LHCN-M2 (cell line): ENCODE results near the gene IPP. TPM values are rescaled to one million over a fixed set of nuclear protein-coding genes. Genes with fewer than 3 reads are reported as not detected.
A peak's percentile ranks its signal among the peaks of the same experiment; 100 is the strongest.
"Not testable (repeated sequence)": the region's sequence is repeated elsewhere in the genome, so short reads cannot be mapped to it uniquely, and the experiment has no call there.

Experiments
- DNase-seq: peaks from one replicate; pipeline ENCODE4 v3.0.0-alpha.2; 2012; ENCODE audit warnings: low read depth
- polyA plus RNA-seq: library from polyadenylated mRNA; unstranded; fragments of >200 nt; gene quantifications from one replicate; pipeline ENCODE4 v1.2.1, GENCODE V29; 2012; ENCODE audit warnings: missing spikeins
- total RNA-seq: library from RNA; depleted of rRNA; stranded (reverse); fragments of >200 nt; gene quantifications from 2 replicates; pipeline ENCODE4 v1.2.3, GENCODE V29; 2014; rRNA removed

Gene IPP
- total RNA-seq = 10.8 and 11.5 TPM in 2 replicates
- polyA plus RNA-seq = 10.8 TPM

DNA sequence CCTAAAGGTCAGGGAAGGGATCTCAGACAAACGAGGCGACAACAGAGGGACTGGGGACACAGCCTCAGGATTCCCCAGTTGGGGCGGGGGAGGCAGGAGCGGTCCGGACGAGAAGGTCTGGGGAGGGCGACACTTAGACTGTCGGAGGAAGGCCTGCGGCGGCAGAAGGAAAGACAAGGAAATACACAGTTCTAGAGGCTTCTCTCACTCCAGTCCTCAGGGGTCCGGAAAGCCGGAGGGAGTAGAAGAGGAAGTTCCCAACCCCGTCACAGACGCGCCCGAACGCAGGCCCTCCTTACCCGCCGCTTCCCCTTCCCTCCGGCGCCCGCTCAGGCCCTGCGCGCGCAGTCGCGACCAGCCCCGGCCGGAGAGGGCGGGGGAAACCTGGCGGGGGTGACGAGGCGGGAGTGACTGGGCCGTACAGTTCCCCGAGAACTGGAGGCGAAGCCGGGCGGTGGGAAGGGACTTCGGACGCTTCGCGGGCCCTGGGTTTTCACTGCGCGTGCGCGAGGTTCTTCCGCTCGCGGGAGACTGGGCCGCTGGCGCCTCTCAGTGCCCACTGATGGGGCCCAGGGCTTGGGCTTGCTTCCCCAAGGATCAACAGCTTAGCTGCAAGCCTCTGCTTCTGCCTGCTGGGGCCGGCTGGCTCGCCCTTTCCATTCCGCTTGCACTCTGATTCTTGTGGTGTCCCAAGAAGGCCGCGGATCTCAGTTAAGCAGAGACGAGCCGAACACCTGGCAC, at the start of gene IPP:
IPP (minus strand) TSS at position 356 of the 741 bp plus-strand sequence. CDS start 4,242 bp downstream, outside the sequence.
- DNase-seq = peak; percentile 96

DNA sequence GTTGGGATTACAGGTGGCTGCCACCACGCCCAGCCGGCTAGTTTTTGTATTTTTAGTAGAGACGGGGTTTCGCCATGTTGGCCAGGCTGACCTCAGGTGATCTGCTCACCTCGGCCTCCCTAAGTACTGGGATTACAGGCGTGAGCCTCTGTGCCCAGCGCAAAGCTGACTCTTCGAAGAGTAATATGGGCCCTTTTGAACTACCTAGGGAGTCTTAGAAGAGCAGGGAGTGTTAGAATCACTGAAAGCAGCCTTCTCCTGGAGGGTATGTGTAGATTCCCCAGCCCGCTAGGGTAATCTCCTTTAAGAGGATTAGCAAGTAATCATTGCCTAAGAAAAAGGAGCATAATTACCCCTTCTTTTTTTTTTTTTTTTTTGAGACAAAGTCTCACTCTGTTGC, 46.5 kb upstream of the IPP start:
- DNase-seq = no peak

- peak; percentile 12 for DNase-seq
These were observed 45.9 kb upstream of the IPP start for GRCh38 chr1:45796381-45796780.

- DNase-seq = peak; percentile 61
These were observed 43.6 kb upstream of the IPP start for GRCh38 chr1:45793942-45794604.

GRCh38 chr1:45792744-45793143, 42.3 kb upstream of the IPP start:
- DNase-seq = no peak

DNA sequence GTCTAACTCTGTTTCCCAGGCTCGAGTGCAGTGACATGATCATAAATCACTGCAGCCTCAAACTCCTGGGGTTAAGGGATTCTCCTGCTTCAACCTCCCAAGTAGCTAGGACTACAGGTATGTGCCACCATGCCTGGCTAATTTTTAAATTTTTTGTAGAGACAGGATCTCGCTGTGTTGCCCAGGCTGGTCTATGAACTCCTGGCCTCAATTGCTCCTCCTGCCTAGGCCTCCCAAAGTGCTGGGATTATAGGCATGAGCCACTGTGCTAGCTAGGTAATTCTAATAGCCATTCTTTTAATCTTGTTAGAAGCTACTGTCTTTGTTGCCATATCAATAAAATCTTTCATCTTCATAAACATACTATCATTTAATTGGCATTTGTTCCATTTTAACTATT, 39.1 kb upstream of the IPP start:
- DNase-seq = no peak

GRCh38 chr1:45787905-45788304, 37.5 kb upstream of the IPP start:
- no peak for DNase-seq

GRCh38 chr1:45785583-45785982, 35.1 kb upstream of the IPP start:
- DNase-seq = no peak

DNA sequence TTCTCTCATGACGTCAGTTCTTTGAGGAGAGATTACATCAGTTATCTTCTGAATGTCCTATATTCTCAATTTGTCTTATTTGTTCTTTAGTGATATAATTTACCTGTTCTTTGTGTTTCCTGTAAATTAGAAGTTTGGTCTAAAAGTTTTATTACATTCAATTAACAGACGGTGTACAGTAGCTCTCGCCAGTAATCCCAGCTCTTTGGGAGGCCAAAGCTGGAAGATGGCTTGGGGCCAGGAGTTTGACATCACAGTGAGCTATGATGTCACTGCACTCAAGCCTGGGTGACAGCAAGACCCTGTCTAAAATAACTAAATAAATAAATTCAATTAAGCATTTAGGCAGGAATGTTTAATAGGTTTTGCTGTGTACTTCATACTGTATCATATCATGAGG, 25.3 kb upstream of the IPP start:
- DNase-seq = no peak

GRCh38 chr1:45772971-45773370, 22.5 kb upstream of the IPP start:
- DNase-seq = no peak

GRCh38 chr1:45769261-45769932, 18.9 kb upstream of the IPP start:
- DNase-seq = peak; percentile 57

- peak; percentile 63 for DNase-seq
These were observed 16.6 kb upstream of the IPP start for GRCh38 chr1:45767035-45767434.

- DNase-seq = no peak
These were observed 15.7 kb upstream of the IPP start for GRCh38 chr1:45765999-45766792.

DNA sequence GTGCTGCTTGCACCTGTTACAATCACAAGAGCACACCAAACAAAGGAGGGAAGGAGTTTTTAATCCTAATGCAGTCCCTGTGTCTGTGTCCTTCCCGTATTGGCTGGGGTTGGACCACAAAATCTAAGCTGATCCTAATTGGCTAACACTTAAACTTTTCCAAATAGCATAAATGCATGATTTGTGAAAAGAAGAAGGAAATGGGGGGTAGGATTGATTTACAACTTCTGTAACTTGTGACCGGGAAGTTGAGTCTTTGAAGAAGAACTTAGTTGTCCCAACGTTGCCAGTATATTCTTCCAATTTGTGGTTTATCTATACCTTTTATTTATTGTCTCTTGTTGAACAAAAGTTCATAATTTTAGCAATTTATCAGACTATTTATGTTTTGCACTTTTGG, 11.8 kb upstream of the IPP start:
- DNase-seq = no peak

DNA sequence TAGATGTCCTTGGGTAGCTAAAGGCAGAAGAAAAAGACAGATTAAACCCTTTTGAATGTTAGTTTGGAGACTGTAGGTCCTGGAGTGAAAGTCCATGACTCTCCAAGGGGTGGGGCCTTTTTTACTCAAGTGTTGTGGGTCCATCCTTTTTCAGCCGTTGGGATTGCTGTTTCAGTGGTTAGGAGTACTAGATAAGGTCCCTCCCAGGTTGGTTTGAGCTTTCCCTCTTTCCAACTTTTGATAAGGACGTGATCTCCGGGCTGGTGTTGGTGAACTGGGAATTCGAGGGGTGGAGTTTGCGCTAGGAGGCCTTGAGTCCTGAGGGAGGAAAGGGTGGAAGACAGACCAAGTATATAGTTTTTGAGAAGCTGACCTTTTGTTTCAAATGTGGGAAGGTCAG, 5.2 kb upstream of the IPP start:
- no peak for DNase-seq

- no peak for DNase-seq
These were observed 3.0 kb upstream of the IPP start for GRCh38 chr1:45753248-45754037.

GRCh38 chr1:45752441-45753052, 2.1 kb upstream of the IPP start:
- DNase-seq = peak; percentile 32

DNA sequence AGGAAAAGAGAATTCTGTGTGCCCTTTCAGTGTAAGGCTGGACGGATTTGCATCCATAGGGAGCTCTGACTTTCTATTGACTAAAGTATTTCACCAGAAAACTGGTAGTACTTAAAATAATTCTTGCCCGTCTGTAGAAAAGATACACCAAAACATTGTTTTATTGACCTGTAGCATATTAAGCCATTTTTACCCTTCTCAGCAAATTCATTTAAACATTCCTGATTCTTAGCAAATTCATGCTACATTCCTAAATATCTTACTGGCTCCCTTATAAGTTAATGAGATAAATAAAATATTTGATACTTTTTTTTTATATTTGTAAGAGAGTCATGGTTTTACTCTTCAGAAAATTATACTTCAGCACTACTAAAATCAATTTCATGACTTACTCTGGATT, 1.6 kb upstream of the IPP start:
- DNase-seq = no peak

- DNase-seq = not testable (repeated sequence)
These were observed 786 bp upstream of the IPP start for GRCh38 chr1:45751039-45751838.

DNA sequence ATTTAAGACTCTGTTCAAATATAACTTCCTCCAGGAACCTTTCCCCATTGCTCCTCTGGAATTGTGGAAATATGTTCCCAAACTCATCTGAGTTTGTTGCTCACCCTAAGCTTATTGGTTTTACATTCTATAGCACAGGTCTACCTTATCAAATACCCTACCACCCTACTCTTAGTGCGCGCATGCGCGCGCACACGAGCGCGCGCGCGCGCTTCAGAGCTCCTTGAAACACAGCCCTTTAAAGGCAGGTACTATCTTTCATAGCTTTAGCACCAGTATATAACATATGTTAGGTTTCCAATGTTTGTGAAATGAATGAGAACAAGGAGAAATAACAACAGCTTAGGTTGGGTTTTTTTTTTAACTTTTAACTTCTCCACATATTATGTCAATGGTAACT, 3.5 kb downstream of the IPP start:
- no peak for DNase-seq
